ENCODE data around the gene FBXW5.

The FBXW5 gene

GRCh38 chr9:136951541-136952320, 7.2 kb upstream of the FBXW5 start, which contains the start of gene LCN12:
LCN12 (plus strand) TSS chr9:136952273; CDS start chr9:136952328, 55 bp downstream.
- ChIA-PET CTCF (interaction anchor here (1.3 to 1.9 kb wide), 2 partner anchors 77 to 83 kb away, joined by 4 read pairs; no protein-coding TSS in a partner anchor), POLR2A (no interaction called here)
- TF ChIP-seq CTCF (IDR thresholded peaks at IDR 0.05; ENCODE audit: insufficient read depth, low read length, missing control alignments), result no peak
- H3K4me3 ChIP-seq (ENCODE audit: low read depth, low read length), result no peak within 1 kb of the TSS
- no peak for DNase-seq (ENCODE audit: low read depth, low spot score)

- POLR2A ChIA-PET, result interaction anchor here (1.1 kb wide), 1 partner anchor 103 kb away, joined by 3 read pairs; no protein-coding TSS in a partner anchor
- DNase-seq (ENCODE audit: low read depth, low spot score), result no peak
- CTCF ChIA-PET, result interaction anchor here (1.3 to 1.9 kb wide), 2 partner anchors 78 to 84 kb away, joined by 4 read pairs; no protein-coding TSS in a partner anchor
- no peak for TF ChIP-seq CTCF (IDR thresholded peaks at IDR 0.05; ENCODE audit: insufficient read depth, low read length, missing control alignments)
- H3K4me3 ChIP-seq (ENCODE audit: low read depth, low read length), result no peak overlapping the region
Observed at GRCh38 chr9:136950656-136951276, 6.2 kb upstream of the FBXW5 start.

- ChIA-PET CTCF (interaction anchor here (1.3 to 6.3 kb wide), 3 partner anchors 79 to 86 kb away, joined by 4 to 148 read pairs (median 4); no protein-coding TSS in a partner anchor), POLR2A (interaction anchor here (1.1 kb wide), 1 partner anchor 103 kb away, joined by 3 read pairs; no protein-coding TSS in a partner anchor)
- no peak for DNase-seq (ENCODE audit: low read depth, low spot score)
- H3K4me3 ChIP-seq (ENCODE audit: low read depth, low read length), result peak overlapping the region; percentile 58
- TF ChIP-seq CTCF (IDR thresholded peaks at IDR 0.05; ENCODE audit: insufficient read depth, low read length, missing control alignments), result no peak
Observed at GRCh38 chr9:136949817-136950655, 5.5 kb upstream of the FBXW5 start.

- H3K4me3 ChIP-seq (ENCODE audit: low read depth, low read length), result peak overlapping the region; percentile 58
- ChIA-PET CTCF (interaction anchor here (6.3 kb wide), 1 partner anchor 87 kb away, joined by 148 read pairs; no protein-coding TSS in a partner anchor), POLR2A (no interaction called here)
- TF ChIP-seq CTCF (IDR thresholded peaks at IDR 0.05; ENCODE audit: insufficient read depth, low read length, missing control alignments), result no peak
- DNase-seq (ENCODE audit: low read depth, low spot score), result no peak
Observed at GRCh38 chr9:136949239-136949816, 4.8 kb upstream of the FBXW5 start.

GRCh38 chr9:136947955-136948510, 3.5 kb upstream of the FBXW5 start:
- POLR2A ChIA-PET, result interaction anchor here (1.5 to 1.6 kb wide), 2 partner anchors 11 to 87 kb away, joined by 6 to 13 read pairs; no protein-coding TSS in a partner anchor
- CTCF ChIA-PET, result interaction anchor here (0.6 to 6.3 kb wide), 34 partner anchors 10 to 135 kb away, joined by 3 to 148 read pairs (median 5); partner anchors contain the start of genes ABCA2, AJM1, FUT7 and NPDC1
- H3K4me3 ChIP-seq (ENCODE audit: low read depth, low read length), result no peak overlapping the region
- peak; percentile 58 for TF ChIP-seq CTCF (IDR thresholded peaks at IDR 0.05; ENCODE audit: insufficient read depth, low read length, missing control alignments)
- no peak for DNase-seq (ENCODE audit: low read depth, low spot score)
